HEK293 (cell line): Measurements from ENCODE around the gene OR5B21.

Experiments used
- KLF17 ChIP-seq: fragments of 450-650 bp; formaldehyde crosslinking; IDR thresholded peaks from 2 replicates; pipeline ENCODE4 v1.5.1; 2016; ENCODE audit warnings: missing biosample characterization, missing genetic modification characterization
- KLF9 ChIP-seq: fragments of 450-650 bp; formaldehyde crosslinking; IDR thresholded peaks from 2 replicates; pipeline ENCODE4 v1.5.1; 2016; ENCODE audit warnings: missing biosample characterization, missing genetic modification characterization, low read depth
- MZF1 ChIP-seq: fragments of 450-650 bp; formaldehyde crosslinking; IDR thresholded peaks from 2 replicates; pipeline ENCODE4 v1.5.1; 2017; ENCODE audit warnings: missing biosample characterization, missing genetic modification characterization, borderline replicate concordance
- RBAK ChIP-seq: fragments of 450-650 bp; formaldehyde crosslinking; IDR thresholded peaks from 2 replicates; pipeline ENCODE4 v1.5.1; 2016; ENCODE audit warnings: missing biosample characterization, missing genetic modification characterization
- ZNF10 ChIP-seq: fragments of 450-650 bp; formaldehyde crosslinking; IDR thresholded peaks from 2 replicates; pipeline ENCODE4 v1.5.1; 2017; ENCODE audit warnings: missing biosample characterization, missing genetic modification characterization
- ZNF548 ChIP-seq: fragments of 450-650 bp; formaldehyde crosslinking; IDR thresholded peaks from 2 replicates; pipeline ENCODE4 v1.5.1; 2016; ENCODE audit warnings: missing biosample characterization, missing genetic modification characterization
- TF ChIP-seq, protein P1 (sequence below): fragments of 450-650 bp; formaldehyde crosslinking; IDR thresholded peaks from 2 replicates; pipeline ENCODE4 v1.5.1; 2016; ENCODE audit warnings: missing biosample characterization, missing genetic modification characterization
- TF ChIP-seq, protein P2 (sequence below): fragments of 450-650 bp; formaldehyde crosslinking; IDR thresholded peaks from 2 replicates; pipeline ENCODE4 v1.5.1; 2017; ENCODE audit warnings: missing biosample characterization, mild to moderate bottlenecking, missing genetic modification characterization, moderate library complexity

GRCh38 chr11:58511636-58512035 is 3.7 kb upstream of the OR5B21 start:
- TF ChIP-seq, protein P1, sequence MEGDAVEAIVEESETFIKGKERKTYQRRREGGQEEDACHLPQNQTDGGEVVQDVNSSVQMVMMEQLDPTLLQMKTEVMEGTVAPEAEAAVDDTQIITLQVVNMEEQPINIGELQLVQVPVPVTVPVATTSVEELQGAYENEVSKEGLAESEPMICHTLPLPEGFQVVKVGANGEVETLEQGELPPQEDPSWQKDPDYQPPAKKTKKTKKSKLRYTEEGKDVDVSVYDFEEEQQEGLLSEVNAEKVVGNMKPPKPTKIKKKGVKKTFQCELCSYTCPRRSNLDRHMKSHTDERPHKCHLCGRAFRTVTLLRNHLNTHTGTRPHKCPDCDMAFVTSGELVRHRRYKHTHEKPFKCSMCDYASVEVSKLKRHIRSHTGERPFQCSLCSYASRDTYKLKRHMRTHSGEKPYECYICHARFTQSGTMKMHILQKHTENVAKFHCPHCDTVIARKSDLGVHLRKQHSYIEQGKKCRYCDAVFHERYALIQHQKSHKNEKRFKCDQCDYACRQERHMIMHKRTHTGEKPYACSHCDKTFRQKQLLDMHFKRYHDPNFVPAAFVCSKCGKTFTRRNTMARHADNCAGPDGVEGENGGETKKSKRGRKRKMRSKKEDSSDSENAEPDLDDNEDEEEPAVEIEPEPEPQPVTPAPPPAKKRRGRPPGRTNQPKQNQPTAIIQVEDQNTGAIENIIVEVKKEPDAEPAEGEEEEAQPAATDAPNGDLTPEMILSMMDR (tag by site-specific recombination), result no peak
- TF ChIP-seq, protein P2, sequence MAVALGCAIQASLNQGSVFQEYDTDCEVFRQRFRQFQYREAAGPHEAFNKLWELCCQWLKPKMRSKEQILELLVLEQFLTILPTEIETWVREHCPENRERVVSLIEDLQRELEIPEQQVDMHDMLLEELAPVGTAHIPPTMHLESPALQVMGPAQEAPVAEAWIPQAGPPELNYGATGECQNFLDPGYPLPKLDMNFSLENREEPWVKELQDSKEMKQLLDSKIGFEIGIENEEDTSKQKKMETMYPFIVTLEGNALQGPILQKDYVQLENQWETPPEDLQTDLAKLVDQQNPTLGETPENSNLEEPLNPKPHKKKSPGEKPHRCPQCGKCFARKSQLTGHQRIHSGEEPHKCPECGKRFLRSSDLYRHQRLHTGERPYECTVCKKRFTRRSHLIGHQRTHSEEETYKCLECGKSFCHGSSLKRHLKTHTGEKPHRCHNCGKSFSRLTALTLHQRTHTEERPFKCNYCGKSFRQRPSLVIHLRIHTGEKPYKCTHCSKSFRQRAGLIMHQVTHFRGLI (tag by site-specific recombination), result no peak
- TF ChIP-seq KLF9 (tag by site-specific recombination) (no peak), MZF1 (tag by site-specific recombination) (no peak), RBAK (tag by site-specific recombination) (no peak), ZNF10 (tag by site-specific recombination) (no peak), KLF17 (tag by site-specific recombination) (no peak), ZNF548 (tag by site-specific recombination) (no peak)
